Fibroblast of villous mesenchyme (primary cell): ENCODE data around the gene STX19. TPM values are rescaled to one million over a fixed set of nuclear protein-coding genes. Genes with fewer than 3 reads are reported as not detected.

Experiments used
- DNase-seq: peaks from one replicate; pipeline ENCODE4 v3.0.0-alpha.2; 2010; ENCODE audit warnings: low read depth
- H3K4me3 ChIP-seq: 2 replicates; pipeline ENCODE4 v1.5.1; 2011; ENCODE audit warnings: low read depth, mild to moderate bottlenecking, low read length
- total RNA-seq: library from RNA; depleted of rRNA; stranded (reverse); fragments of >200 nt; gene quantifications from 2 replicates; pipeline ENCODE4 v1.2.3, GENCODE V29; 2012
- TF ChIP-seq, protein P1 (sequence below): IDR thresholded peaks from 2 replicates; pipeline ENCODE4 v1.5.1; 2012; ENCODE audit warnings: low read depth, mild to moderate bottlenecking, low read length; ENCODE audit not compliant: insufficient read depth

The STX19 gene
- total RNA-seq, 1 donor: not detected

DNA sequence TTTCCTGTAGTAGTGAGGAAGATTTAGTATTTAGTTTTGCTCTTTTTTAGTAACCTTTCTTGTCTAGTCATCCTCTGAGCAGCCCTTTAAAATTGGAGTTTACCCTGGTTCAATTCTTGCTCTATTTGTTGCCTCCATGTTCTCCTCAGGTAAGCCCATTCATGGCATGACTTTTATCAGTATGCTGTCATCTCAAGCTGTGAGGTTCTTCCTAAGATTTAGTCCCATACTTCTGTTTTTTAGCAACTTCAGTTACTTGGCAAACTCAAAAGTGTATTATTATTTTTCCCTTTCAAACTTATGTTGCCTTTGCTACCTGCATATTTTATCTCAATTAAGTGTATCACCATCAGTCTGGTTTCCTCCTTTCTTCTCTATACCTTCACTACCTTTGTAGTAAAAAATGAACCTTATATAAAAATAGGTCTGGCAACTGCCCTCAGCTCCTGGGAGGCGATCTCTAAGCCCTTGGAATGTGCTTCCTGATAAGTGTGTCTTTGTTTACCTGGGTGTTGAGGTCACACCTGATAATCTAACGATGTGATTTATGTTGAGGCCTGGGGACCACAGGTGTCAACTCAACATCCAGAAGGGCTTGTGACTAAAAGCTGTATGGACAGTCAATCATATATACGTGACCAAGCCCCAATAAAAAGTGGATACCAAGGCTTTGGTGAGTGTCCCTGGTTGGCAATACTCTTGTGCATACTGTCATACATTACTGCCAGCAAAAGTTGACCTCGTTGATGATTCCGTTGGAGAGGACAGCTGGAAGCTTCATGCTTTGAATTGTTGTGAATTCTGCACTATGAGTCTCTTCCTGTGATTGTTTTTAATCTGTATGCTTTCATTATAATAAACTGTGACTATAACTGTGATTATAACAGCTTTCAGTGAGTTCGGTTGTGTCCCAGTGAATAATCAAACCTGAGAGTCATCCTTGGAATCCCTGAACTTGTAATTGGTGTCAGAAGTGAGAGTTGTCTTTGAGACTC, 38.4 kb upstream of the STX19 start:
- DNase-seq: no peak
- no peak overlapping the region for H3K4me3 ChIP-seq
- TF ChIP-seq, protein P1, sequence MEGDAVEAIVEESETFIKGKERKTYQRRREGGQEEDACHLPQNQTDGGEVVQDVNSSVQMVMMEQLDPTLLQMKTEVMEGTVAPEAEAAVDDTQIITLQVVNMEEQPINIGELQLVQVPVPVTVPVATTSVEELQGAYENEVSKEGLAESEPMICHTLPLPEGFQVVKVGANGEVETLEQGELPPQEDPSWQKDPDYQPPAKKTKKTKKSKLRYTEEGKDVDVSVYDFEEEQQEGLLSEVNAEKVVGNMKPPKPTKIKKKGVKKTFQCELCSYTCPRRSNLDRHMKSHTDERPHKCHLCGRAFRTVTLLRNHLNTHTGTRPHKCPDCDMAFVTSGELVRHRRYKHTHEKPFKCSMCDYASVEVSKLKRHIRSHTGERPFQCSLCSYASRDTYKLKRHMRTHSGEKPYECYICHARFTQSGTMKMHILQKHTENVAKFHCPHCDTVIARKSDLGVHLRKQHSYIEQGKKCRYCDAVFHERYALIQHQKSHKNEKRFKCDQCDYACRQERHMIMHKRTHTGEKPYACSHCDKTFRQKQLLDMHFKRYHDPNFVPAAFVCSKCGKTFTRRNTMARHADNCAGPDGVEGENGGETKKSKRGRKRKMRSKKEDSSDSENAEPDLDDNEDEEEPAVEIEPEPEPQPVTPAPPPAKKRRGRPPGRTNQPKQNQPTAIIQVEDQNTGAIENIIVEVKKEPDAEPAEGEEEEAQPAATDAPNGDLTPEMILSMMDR: no peak

DNA sequence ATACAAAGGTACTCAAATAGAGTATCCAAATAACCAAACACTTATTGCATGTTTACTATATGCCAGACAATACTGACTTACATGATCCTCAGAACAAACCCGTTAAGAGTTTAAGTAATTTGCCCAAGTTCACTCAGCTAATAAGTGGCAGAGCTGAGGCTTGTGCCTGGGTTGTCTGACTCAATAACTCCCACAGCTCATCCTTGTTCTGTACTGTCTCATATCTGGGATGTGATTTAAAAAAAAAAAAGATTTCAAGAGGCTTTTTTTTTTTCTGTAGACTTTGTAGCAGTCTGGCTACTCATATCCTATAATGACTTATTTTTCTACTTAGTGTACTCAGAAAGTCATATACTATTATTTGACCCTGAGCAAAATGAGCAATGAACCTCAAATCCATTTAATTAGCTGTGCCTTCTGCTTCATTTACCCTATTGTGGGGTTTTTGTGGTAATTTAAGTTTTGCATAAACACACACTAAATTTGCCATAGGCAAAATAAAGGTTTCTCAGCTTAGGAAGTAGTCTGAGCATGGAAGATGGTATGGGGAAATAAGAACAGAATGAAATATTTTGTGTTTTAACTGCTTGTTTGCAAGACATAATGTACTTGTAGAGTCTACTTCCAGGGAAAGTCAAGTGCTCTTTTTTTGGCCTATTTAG, 37.6 kb upstream of the STX19 start:
- no peak for DNase-seq
- H3K4me3 ChIP-seq: no peak overlapping the region
- TF ChIP-seq, protein P1: no peak

GRCh38 chr3:94065122-94065521, 36.7 kb upstream of the STX19 start:
- H3K4me3 ChIP-seq: no peak overlapping the region
- TF ChIP-seq, protein P1: no peak
- no peak for DNase-seq

- H3K4me3 ChIP-seq: peak overlapping the region; percentile 89
- TF ChIP-seq, protein P1: no peak
- DNase-seq: peak; percentile 15
Measured at GRCh38 chr3:94064243-94064860, 36.0 kb upstream of the STX19 start.

DNA sequence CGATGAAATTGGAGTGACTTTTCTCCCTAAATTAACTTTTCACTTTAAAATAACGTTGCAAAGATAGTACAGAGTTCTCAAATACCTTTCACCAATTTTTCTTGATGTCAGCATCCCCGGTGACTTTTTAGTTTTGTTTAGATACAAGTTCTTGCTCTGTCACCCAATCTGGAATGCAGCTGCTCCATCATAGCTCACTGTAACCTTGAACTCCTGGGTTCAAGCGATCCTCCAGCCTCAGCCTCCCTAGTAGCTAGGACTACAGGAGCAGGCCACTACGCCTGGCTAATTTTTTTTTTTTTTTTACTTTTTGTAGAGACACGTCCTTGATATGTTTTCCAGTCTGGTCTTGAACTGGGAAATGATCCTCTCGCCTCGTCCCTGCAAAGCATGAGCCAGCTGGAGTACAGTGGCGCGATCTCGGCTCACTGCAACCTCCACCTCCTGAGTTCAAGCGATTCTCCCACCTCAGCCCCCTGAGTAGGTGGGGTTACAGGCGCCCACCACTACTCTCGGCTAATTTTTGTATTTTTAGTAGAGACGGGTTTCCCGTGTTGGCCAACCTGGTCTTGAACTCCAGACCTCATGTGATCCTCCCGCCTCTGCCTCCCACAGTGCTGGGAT, 35.2 kb upstream of the STX19 start:
- DNase-seq: no peak
- TF ChIP-seq, protein P1: no peak
- H3K4me3 ChIP-seq: peak overlapping the region; percentile 89
